Neural cell (in vitro differentiated cells): ENCODE results near the gene PRKG1.

Source experiments
- EP300 ChIP-seq: fragments of 450-650 bp; conservative IDR thresholded peaks from 2 replicates; pipeline ENCODE4 v1.6.1; 2014; ENCODE audit warnings: antibody characterized with exemption, mild to moderate bottlenecking, moderate library complexity; ENCODE audit not compliant: poor library complexity, severe bottlenecking
- EZH2 ChIP-seq: fragments of 200-600, 300-800 bp; shearing (Covaris generic), sonication (generic); IDR thresholded peaks from 2 replicates; pipeline ENCODE4 v1.6.1; 2014; ENCODE audit warnings: antibody characterized with exemption, low read length, borderline replicate concordance, mild to moderate bottlenecking; ENCODE audit not compliant: insufficient read depth, poor library complexity, severe bottlenecking
- POLR2AphosphoS5 ChIP-seq: IDR thresholded peaks from 2 replicates; pipeline ENCODE4 v1.6.1; 2012
- TAF1 ChIP-seq: IDR thresholded peaks from 2 replicates; pipeline ENCODE4 v1.6.1; 2012; ENCODE audit warnings: low read depth
- TF ChIP-seq, protein P1 (sequence below): fragments of 450-650 bp; IDR thresholded peaks from 2 replicates; pipeline ENCODE4 v1.5.1; 2014; ENCODE audit warnings: antibody characterized with exemption, mild to moderate bottlenecking, moderate library complexity; ENCODE audit not compliant: poor library complexity, severe bottlenecking
- TF ChIP-seq, protein P2 (sequence below): IDR thresholded peaks from 2 replicates; pipeline ENCODE4 v1.6.1; 2012; ENCODE audit warnings: borderline replicate concordance

DNA sequence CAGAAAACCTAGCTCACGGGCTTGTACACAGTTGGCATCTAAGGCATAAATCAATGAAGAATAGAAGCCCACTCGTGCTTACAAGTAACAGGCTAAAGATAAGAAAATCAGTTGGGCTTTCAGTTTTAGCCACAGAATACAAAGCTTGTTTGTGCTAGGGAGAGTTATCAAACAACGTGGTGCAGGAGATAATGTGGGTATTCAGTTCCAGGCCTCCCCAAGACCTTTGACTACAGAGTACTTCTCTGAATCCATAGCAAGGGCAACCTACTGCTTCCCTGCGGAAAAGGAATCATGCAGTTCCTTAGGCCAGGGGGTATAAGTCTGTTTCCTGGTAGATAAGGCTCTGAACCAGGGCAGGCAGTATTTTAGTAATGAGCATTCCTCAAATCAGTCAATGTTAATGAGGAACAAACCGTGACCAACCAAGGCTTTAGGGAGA, 844.6 kb downstream of the PRKG1 start:
- TF ChIP-seq, protein P1, sequence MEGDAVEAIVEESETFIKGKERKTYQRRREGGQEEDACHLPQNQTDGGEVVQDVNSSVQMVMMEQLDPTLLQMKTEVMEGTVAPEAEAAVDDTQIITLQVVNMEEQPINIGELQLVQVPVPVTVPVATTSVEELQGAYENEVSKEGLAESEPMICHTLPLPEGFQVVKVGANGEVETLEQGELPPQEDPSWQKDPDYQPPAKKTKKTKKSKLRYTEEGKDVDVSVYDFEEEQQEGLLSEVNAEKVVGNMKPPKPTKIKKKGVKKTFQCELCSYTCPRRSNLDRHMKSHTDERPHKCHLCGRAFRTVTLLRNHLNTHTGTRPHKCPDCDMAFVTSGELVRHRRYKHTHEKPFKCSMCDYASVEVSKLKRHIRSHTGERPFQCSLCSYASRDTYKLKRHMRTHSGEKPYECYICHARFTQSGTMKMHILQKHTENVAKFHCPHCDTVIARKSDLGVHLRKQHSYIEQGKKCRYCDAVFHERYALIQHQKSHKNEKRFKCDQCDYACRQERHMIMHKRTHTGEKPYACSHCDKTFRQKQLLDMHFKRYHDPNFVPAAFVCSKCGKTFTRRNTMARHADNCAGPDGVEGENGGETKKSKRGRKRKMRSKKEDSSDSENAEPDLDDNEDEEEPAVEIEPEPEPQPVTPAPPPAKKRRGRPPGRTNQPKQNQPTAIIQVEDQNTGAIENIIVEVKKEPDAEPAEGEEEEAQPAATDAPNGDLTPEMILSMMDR: no peak
- TF ChIP-seq TAF1 (no peak), EZH2 (no peak), POLR2AphosphoS5 (no peak), EP300 (no peak)
- TF ChIP-seq, protein P2, sequence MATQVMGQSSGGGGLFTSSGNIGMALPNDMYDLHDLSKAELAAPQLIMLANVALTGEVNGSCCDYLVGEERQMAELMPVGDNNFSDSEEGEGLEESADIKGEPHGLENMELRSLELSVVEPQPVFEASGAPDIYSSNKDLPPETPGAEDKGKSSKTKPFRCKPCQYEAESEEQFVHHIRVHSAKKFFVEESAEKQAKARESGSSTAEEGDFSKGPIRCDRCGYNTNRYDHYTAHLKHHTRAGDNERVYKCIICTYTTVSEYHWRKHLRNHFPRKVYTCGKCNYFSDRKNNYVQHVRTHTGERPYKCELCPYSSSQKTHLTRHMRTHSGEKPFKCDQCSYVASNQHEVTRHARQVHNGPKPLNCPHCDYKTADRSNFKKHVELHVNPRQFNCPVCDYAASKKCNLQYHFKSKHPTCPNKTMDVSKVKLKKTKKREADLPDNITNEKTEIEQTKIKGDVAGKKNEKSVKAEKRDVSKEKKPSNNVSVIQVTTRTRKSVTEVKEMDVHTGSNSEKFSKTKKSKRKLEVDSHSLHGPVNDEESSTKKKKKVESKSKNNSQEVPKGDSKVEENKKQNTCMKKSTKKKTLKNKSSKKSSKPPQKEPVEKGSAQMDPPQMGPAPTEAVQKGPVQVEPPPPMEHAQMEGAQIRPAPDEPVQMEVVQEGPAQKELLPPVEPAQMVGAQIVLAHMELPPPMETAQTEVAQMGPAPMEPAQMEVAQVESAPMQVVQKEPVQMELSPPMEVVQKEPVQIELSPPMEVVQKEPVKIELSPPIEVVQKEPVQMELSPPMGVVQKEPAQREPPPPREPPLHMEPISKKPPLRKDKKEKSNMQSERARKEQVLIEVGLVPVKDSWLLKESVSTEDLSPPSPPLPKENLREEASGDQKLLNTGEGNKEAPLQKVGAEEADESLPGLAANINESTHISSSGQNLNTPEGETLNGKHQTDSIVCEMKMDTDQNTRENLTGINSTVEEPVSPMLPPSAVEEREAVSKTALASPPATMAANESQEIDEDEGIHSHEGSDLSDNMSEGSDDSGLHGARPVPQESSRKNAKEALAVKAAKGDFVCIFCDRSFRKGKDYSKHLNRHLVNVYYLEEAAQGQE: no peak
